Activated naive CD8-positive, alpha-beta T cell treated with anti-CD3 and anti-CD28 coated beads, Interleukin-2, amount 50 U/mL, for 24 hours (primary cell): ENCODE data around the gene HCRTR1.
A peak's percentile ranks its signal among the peaks of the same experiment; 100 is the strongest.

Source experiments
- ATAC-seq: fragments of 150-1000 bp; cut with Tn5 transposase; one replicate; pipeline ENCODE4 v1.10.0; 2021
- DNase-seq: peaks from one replicate; pipeline ENCODE4 v3.0.0; 2021
- H3K27ac Mint-ChIP-seq: one replicate; pipeline ENCODE4 v1.8.0; 2021; ENCODE audit warnings: mild to moderate bottlenecking, mixed read lengths
- H3K27me3 Mint-ChIP-seq: one replicate; pipeline ENCODE4 v1.8.0; 2021; ENCODE audit warnings: mixed read lengths
- H3K36me3 Mint-ChIP-seq: one replicate; pipeline ENCODE4 v1.8.0; 2021; ENCODE audit warnings: low read depth, mixed read lengths
- H3K4me1 Mint-ChIP-seq: one replicate; pipeline ENCODE4 v1.8.0; 2021; ENCODE audit warnings: mixed read lengths
- H3K4me3 Mint-ChIP-seq: one replicate; pipeline ENCODE4 v1.8.0; 2021; ENCODE audit warnings: mild to moderate bottlenecking, moderate library complexity, mixed read lengths
- H3K9me3 Mint-ChIP-seq: one replicate; pipeline ENCODE4 v1.8.0; 2021; ENCODE audit warnings: mixed read lengths

Gene HCRTR1

DNA sequence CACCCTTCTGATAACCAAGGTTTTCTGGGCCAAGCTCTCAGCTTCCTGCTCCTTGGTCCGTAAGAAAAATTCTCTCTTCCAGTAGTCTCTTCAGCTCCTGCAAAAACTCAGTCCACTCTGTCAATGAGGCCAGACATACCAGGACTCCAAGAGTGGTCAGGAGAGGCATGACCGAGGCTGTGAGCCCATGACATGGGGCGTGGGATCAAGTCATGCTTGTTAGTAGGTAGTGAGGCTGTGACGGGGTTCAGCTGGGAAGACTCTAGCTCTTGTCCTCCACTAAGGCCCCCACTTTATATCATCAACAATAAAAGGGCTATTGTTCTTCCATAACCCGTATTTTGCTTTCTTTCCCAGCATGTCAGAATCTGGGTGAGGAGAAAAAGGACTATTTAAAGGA lies 10.1 kb upstream of the HCRTR1 start:
- ATAC-seq, result no peak
- Mint-ChIP-seq H3K4me3 (no peak overlapping the region), H3K36me3 (no peaks in the 10 kb centered on the region), H3K27ac (no peak overlapping the region), H3K4me1 (peaks cover 17% of the 10 kb centered on the region), H3K27me3 (peaks cover 11% of the 10 kb centered on the region), H3K9me3 (no peaks in the 10 kb centered on the region)
- no peak for DNase-seq

DNA sequence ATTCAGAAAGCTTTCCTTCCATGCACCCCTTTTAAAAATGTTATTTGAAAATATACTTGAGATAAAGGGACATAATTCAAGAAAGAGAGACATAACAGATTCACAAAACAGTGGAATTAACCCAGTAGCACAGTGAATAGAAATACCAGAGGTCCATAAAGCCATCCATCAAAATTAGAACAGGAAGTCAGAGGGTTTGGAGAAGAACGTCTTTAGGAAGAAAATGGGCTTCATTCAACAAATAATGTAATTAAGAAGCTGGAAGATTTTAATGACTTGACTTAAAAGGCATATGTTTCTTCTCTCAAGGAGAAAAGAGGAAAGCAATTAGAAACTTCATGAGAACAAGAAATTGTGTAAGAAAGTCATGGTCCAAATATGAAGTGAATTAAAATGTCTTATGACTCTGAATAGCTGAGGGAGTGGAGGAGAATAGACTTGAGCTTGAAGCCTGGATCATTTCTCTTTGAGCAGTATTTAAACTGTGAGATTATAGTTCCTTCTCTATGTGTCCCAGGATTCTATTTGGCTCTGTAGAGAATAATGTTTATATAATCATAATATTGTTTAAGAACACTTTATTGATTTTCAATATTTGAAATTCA lies 7.9 kb upstream of the HCRTR1 start:
- DNase-seq (no peak), ATAC-seq (no peak)
- Mint-ChIP-seq H3K27ac (no peak overlapping the region), H3K4me3 (no peak overlapping the region), H3K27me3 (peaks cover 8% of the 10 kb centered on the region), H3K9me3 (no peaks in the 10 kb centered on the region), H3K4me1 (peaks cover 17% of the 10 kb centered on the region), H3K36me3 (no peaks in the 10 kb centered on the region)

DNA sequence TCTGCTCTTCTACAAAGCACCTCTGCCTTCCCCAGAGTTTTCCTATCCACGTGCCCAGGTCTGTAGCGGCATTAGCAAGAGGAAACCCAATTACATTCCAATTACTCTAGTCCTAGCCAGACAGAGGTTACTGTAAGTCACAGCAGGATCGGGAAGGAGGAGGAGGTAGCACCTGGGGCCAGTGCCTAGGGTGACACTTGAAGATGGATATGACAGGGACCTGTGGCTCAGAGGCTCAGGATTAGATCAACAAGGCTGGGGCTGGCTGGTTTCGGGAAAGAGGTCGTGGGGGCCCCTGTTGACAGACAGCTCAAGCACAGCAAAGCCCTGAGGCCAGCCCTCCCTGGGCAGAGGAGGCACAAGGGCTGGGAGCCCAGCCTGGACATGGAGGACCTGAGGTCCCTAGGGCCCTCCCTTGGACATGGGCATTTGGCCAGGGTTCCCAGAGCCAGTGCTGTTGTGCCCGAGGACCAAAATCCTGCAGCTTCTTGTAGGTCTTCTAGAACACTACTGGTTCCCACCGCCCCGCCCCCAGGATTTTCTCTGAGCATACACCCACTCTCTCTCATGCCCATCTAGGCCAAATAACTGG lies 3.0 kb upstream of the HCRTR1 start:
- peaks cover 29% of the 10 kb centered on the region for H3K27me3 Mint-ChIP-seq
- H3K9me3 Mint-ChIP-seq, result no peaks in the 10 kb centered on the region
- H3K4me3 Mint-ChIP-seq, result no peak overlapping the region
- ATAC-seq (no peak), DNase-seq (no peak)
- peaks cover 6% of the 10 kb centered on the region for H3K4me1 Mint-ChIP-seq
- H3K27ac Mint-ChIP-seq, result no peak overlapping the region
- no peaks in the 10 kb centered on the region for H3K36me3 Mint-ChIP-seq

DNA sequence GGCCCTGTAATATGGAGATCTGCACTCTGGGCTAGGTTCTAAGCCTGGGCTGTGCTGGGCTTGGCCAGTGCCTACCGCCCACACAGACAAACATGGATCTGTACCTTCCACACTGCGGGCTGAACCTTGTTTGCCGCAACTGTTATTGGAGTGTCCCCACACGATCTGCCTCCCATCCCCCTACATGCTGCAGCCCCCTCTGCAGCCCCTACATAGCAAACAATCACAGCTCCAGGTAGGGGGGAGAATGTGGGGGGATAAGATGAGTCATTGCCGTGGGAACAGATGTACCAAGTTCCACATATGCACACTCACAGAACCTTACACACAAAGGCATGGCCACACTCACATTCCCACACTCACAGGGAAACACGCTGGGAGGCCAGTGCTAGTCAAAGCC lies 2.1 kb upstream of the HCRTR1 start:
- Mint-ChIP-seq H3K4me1 (peaks cover 6% of the 10 kb centered on the region), H3K27me3 (peaks cover 28% of the 10 kb centered on the region), H3K36me3 (no peaks in the 10 kb centered on the region), H3K27ac (no peak overlapping the region), H3K4me3 (no peak overlapping the region), H3K9me3 (no peaks in the 10 kb centered on the region)
- DNase-seq (no peak), ATAC-seq (no peak)

DNA sequence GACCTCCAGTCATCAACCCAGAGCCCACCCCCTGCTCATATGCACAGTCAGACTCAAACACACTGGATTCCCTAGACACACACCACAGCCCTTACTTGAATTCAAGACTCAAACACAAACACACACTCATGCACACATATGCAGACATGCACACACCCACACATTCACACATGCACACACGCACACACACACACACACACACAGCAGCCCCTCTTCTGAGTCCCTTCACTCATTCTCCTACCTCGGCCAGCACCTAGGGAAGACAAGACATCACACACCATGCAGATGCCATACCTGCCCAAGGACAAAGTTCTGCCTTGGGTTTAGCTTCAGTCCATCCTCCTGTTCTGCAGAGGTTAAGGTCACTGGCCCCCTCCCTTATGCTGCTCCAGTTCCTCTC lies 1.6 kb upstream of the HCRTR1 start:
- no peak overlapping the region for H3K4me3 Mint-ChIP-seq
- DNase-seq, result no peak
- peaks cover 25% of the 10 kb centered on the region for H3K27me3 Mint-ChIP-seq
- peaks cover 6% of the 10 kb centered on the region for H3K4me1 Mint-ChIP-seq
- no peaks in the 10 kb centered on the region for H3K36me3 Mint-ChIP-seq
- no peak for ATAC-seq
- H3K9me3 Mint-ChIP-seq, result no peaks in the 10 kb centered on the region
- no peak overlapping the region for H3K27ac Mint-ChIP-seq

DNA sequence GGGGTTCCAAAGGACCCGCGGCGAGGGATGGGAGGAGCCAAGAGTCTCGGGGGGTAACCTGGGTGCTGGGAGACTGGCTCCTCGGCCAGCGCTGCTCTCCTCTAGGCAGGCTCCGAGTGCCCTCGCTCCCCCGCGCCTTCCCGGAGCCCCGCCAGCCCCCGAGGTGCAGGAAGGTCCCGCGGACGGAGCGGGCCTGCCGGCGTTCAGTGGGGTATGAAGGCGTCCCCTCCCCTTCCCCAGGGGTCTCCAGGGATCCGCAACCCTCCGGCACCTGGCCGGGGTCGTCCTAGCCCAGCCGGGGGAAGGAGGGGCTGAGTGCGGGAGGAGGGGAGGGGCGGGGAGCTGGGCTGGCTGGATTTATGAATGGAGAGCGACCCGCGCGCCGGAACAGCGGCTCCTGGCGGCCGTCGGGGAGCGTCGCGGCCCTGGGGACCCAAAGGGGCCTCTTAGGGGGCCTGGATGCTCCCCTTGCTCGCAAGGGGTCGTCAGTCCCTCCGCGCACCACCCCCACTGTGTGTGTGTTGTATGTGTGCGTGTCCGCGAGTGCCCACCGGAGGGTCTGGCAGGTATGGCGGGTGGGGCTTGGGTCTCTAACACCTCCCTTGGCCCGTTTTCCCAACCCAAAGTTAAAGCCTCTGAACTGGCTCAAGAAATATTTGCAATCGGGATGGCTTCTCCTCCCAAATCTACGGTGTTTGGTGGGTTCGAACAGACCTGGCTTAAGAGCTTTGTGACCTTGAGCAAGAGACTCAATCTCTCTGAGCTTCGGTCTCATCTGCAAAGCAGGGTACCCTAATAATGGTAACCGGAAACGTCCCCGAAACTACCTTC lies 642 bp downstream of the HCRTR1 start:
- peak; percentile 59 for DNase-seq
- Mint-ChIP-seq H3K36me3 (no peaks in the 10 kb centered on the region), H3K27me3 (peaks cover 25% of the 10 kb centered on the region), H3K9me3 (no peaks in the 10 kb centered on the region), H3K4me3 (no peak overlapping the region), H3K4me1 (peaks cover 3% of the 10 kb centered on the region), H3K27ac (no peak overlapping the region)
- ATAC-seq, result peak; percentile 29

DNA sequence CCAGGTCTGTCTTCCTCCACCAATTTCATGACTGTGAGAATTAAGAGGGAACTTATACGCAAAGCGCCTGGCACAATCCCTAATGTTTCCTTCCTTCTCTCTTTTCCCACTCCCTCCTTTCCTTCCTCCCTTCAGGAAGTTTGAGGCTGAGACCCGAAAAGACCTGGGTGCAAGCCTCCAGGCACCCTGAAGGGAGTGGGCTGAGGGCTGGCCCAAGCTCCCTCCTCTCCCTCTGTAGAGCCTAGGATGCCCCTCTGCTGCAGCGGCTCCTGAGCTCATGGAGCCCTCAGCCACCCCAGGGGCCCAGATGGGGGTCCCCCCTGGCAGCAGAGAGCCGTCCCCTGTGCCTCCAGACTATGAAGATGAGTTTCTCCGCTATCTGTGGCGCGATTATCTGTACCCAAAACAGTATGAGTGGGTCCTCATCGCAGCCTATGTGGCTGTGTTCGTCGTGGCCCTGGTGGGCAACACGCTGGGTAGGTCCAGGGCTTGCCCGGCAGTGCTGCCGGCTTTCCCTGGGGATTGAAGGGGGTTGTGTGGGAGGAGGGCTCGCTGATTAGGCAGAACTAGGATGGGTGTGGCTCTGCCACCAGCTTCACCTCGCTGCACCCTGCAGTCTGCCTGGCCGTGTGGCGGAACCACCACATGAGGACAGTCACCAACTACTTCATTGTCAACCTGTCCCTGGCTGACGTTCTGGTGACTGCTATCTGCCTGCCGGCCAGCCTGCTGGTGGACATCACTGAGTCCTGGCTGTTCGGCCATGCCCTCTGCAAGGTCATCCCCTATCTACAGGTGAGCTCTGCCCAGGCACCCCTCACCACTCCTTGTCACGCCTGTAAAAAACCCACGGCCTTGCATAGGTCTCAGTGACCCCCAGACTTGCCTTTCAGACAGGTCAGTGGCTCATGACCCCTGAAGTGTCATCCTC lies 1.7 kb downstream of the HCRTR1 start:
- Mint-ChIP-seq H3K36me3 (peaks cover 5% of the 10 kb centered on the region), H3K27ac (no peak overlapping the region), H3K4me1 (peaks cover 8% of the 10 kb centered on the region), H3K4me3 (no peak overlapping the region), H3K27me3 (peaks cover 25% of the 10 kb centered on the region), H3K9me3 (no peaks in the 10 kb centered on the region)
- DNase-seq (no peak), ATAC-seq (no peak)

DNA sequence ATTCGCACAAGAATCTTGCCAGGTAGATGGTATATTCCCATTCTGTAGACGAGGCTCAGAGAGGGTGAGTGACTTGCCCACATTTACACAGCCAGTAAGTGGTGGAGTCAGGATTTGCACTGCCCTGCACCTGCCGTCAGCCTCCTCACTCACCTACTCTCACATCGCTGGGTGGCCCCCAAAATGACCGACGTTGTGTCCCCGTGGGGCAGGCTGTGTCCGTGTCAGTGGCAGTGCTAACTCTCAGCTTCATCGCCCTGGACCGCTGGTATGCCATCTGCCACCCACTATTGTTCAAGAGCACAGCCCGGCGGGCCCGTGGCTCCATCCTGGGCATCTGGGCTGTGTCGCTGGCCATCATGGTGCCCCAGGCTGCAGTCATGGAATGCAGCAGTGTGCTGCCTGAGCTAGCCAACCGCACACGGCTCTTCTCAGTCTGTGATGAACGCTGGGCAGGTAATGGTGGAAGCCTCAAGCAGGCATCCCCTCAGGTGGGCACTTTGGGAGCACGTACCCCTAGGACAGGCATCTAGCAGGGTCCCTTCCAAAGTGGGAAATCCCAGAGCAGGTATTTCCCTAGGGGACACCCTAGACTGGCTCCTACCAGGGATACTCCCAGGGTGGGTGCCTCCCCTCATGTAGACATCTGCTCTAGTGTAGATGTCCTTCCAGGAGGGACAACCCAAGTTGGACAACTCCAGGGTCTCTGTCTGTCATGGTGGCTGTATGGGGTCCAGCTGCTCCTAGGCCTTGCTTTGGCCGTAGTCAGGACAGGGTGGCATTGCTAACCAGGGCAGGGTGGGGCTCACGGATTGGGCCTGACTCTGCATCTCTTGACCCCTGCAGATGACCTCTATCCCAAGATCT lies 3.4 kb downstream of the HCRTR1 start:
- peaks cover 7% of the 10 kb centered on the region for H3K36me3 Mint-ChIP-seq
- peaks cover 13% of the 10 kb centered on the region for H3K4me1 Mint-ChIP-seq
- no peaks in the 10 kb centered on the region for H3K9me3 Mint-ChIP-seq
- peaks cover 22% of the 10 kb centered on the region for H3K27me3 Mint-ChIP-seq
- H3K27ac Mint-ChIP-seq, result no peak overlapping the region
- DNase-seq (no peak), ATAC-seq (no peak)
- H3K4me3 Mint-ChIP-seq, result no peak overlapping the region

DNA sequence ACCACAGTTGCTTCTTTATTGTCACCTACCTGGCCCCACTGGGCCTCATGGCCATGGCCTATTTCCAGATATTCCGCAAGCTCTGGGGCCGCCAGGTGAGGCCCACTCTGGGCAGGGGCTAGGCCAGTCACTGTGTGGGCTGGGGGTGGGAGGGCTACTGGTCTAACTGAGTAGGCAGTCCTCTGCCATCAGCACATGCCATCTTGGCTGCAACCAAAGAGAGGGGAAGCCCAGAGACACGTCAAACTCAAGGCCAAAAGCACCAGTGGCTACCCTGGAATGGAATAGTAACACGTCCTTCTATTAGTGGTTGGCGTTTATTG lies 4.0 kb downstream of the HCRTR1 start:
- H3K4me1 Mint-ChIP-seq, result peaks cover 13% of the 10 kb centered on the region
- H3K36me3 Mint-ChIP-seq, result peaks cover 7% of the 10 kb centered on the region
- no peaks in the 10 kb centered on the region for H3K9me3 Mint-ChIP-seq
- DNase-seq (no peak), ATAC-seq (no peak)
- H3K27me3 Mint-ChIP-seq, result peaks cover 17% of the 10 kb centered on the region
- no peak overlapping the region for H3K27ac Mint-ChIP-seq
- no peak overlapping the region for H3K4me3 Mint-ChIP-seq

DNA sequence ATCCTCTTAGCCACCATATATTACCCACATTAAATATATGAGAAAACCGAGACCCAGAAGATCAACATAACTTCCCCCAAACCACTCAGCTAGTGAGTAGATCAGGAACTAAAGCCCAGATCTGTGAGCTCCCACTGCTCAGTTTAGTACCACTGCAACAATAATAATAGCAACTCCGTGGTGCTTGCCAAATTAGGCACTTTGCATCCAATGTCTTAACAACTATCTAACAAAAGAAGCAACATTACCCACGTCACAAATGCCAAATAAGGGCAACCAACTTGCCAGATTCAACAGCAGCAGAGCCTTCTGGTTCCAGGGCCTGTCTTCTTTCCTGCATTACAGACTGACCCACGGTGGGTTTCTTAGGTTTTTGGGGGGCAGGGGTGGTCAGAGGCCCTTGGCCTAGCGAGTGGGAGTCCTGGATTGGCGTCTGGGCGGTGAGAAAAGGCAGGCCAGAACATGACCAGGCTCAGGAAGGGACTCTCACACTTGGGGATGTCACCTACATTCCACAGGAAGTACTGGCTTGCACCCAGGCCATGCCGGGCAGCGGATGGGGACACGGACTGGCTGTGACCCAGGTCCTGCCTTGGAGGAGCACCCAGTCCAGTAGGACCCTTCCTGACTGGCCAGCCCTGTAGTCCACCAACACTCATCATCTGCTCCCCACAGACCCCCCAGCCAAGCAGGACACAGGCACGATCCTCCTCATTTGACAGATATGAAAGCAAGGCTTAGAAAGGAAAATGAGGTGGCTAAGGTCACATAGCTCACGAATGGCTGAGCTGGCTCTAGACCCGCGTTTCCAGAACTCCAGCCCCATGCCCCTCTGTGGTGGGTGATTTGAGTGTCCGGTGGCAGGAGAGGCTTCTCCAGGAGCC lies 4.6 kb downstream of the HCRTR1 start:
- Mint-ChIP-seq H3K36me3 (peaks cover 7% of the 10 kb centered on the region), H3K4me1 (peaks cover 13% of the 10 kb centered on the region), H3K27me3 (peaks cover 10% of the 10 kb centered on the region), H3K4me3 (no peak overlapping the region), H3K27ac (no peak overlapping the region), H3K9me3 (no peaks in the 10 kb centered on the region)
- ATAC-seq (no peak), DNase-seq (no peak)

DNA sequence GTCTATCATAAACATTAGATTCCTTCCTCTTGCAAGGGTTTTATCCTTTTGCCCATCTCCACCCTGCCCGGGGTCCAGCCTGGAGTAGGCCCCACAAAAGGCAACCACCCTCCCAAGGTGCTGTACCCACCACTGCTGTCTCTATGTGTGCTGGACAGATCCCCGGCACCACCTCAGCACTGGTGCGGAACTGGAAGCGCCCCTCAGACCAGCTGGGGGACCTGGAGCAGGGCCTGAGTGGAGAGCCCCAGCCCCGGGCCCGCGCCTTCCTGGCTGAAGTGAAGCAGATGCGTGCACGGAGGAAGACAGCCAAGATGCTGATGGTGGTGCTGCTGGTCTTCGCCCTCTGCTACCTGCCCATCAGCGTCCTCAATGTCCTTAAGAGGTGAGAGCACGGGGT lies 5.9 kb downstream of the HCRTR1 start:
- Mint-ChIP-seq H3K4me3 (no peak overlapping the region), H3K4me1 (peaks cover 10% of the 10 kb centered on the region), H3K27me3 (peaks cover 6% of the 10 kb centered on the region), H3K9me3 (no peaks in the 10 kb centered on the region), H3K36me3 (peaks cover 10% of the 10 kb centered on the region), H3K27ac (no peak overlapping the region)
- DNase-seq (no peak), ATAC-seq (no peak)

DNA sequence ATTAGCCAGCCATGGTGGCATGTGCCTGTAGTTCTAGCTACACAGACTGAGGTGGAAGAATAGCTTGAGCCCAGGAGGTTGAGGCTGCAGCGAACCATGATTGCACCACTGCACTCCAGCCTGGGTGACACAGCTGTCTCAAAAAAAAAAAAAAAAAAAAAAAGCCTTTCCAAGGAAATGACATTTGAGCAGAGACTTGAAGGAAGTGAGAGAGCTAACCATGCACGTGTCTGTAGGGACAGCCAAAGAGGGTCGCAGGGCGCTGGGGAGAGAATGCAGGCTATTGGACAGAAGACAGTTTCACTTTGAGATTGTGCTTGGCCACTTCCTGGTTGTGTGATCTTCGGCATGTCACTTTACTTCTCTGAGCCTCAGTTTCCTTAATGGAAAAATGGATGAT lies 6.8 kb downstream of the HCRTR1 start:
- no peak for ATAC-seq
- H3K4me3 Mint-ChIP-seq, result no peak overlapping the region

More for the DNA sequence above, 6.8 kb downstream of the HCRTR1 start:
- Mint-ChIP-seq H3K27ac (no peak overlapping the region), H3K36me3 (peaks cover 11% of the 10 kb centered on the region), H3K4me1 (peaks cover 10% of the 10 kb centered on the region), H3K27me3 (no peaks in the 10 kb centered on the region), H3K9me3 (no peaks in the 10 kb centered on the region)
- no peak for DNase-seq
